Placental epithelial cell (primary cell): ENCODE measurements around the gene LMO1. TPM values are rescaled to one million over a fixed set of nuclear protein-coding genes. Genes with fewer than 3 reads are reported as not detected.

ENCODE experiments used
- total RNA-seq: library from RNA; depleted of rRNA; stranded (reverse); fragments of >200 nt; gene quantifications from 2 replicates; pipeline ENCODE4 v1.2.3, GENCODE V29; 2012

LMO1 gene
- total RNA-seq: not detected in 2 replicates

GRCh38 chr11:8263769-8264410, at the start of gene LMO1:
Gene LMO1, minus strand, starts transcription at chr11:8263878. Its CDS starts 516 bp downstream, at chr11:8263362.

Other genes starting within 250 kb of the LMO1 start
- gene TUB, start 182.7 kb downstream of the LMO1 start, total RNA-seq: 5.5 and 6.0 TPM in 2 replicates
- 0.39 TPM in 1 of 2 replicates, not detected in the other for gene RIC3, start 94.9 kb downstream of the LMO1 start, total RNA-seq